GM10248 (cell line): Measurements from ENCODE around the gene CENPX.

ENCODE experiments used
- CTCF ChIA-PET: fragments of 300-600 bp; sonication (Branson Sonifier 250); formaldehyde crosslinking; extraction: SDS; loops from one replicate; lab custom pipeline; 2021; ENCODE audit warnings: antibody characterized with exemption; lab: Yijun Ruan, JAX
- POLR2A ChIA-PET: fragments of 350-650 bp; sonication (Branson Sonifier 250); formaldehyde crosslinking; extraction: SDS; loops from one replicate; lab custom pipeline; 2020; ENCODE audit warnings: antibody characterized with exemption; lab: Yijun Ruan, JAX
- DNase-seq: peaks from one replicate; pipeline ENCODE4 v3.0.0; 2012; ENCODE audit errors: extremely low spot score
- TF ChIP-seq, protein P1 (sequence below): IDR thresholded peaks from 2 replicates; pipeline ENCODE4 v1.5.1; 2012; ENCODE audit warnings: mild to moderate bottlenecking, low read depth; ENCODE audit errors: extremely low read depth, missing control alignments, control extremely low read depth

CENPX gene

DNA sequence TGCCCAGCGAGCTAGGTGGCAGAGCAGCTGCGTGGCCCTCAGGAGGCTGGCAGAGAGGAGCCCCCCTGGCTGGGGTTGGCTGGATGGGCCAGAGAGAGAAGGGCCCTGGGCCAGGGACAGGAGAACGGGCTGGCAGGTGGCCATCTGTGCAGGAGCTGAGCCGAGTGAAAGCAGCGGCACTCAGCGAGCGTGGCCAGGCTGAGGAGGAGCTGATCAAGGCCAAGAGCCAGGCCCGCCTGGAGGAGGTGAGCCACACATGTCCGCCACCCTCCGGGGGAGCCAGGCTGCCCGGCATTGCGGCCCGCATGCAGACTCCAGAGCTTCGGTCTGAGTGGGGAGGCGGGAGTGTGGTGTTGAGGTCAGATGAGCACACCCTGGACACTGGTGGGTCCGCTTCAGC, 6.7 kb upstream of the CENPX start:
- TF ChIP-seq, protein P1, sequence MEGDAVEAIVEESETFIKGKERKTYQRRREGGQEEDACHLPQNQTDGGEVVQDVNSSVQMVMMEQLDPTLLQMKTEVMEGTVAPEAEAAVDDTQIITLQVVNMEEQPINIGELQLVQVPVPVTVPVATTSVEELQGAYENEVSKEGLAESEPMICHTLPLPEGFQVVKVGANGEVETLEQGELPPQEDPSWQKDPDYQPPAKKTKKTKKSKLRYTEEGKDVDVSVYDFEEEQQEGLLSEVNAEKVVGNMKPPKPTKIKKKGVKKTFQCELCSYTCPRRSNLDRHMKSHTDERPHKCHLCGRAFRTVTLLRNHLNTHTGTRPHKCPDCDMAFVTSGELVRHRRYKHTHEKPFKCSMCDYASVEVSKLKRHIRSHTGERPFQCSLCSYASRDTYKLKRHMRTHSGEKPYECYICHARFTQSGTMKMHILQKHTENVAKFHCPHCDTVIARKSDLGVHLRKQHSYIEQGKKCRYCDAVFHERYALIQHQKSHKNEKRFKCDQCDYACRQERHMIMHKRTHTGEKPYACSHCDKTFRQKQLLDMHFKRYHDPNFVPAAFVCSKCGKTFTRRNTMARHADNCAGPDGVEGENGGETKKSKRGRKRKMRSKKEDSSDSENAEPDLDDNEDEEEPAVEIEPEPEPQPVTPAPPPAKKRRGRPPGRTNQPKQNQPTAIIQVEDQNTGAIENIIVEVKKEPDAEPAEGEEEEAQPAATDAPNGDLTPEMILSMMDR = no peak
- DNase-seq = no peak
- CTCF ChIA-PET = interaction anchor here (0.6 to 9.3 kb wide), 27 partner anchors 9 to 524 kb away, joined by 3 to 87 read pairs (median 5); partner anchors contain the start of genes DCXR, GPS1, OGFOD3 and SIRT7
- POLR2A ChIA-PET = no interaction called here

DNA sequence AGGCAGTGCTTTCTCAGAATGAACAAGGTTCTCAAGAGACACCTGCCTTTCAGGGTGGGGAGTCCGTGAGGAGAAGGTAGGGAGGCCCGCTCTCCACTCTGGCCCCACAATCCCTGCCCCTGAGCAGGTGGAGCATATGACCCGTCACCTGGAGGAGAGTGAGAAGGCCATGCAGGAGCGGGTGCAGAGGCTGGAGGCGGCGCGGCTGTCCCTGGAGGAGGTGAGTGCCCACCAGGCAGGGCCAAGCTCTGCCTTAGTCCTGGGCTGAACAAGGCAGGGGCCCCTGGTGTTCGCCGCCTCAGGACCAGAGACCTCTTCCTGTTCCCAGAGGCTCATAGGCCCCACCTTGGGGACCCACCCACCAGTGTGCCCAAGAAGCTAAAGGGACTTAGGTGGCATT, 6.3 kb upstream of the CENPX start:
- DNase-seq = no peak
- ChIA-PET CTCF (interaction anchor here (0.6 to 9.3 kb wide), 13 partner anchors 9 to 525 kb away, joined by 3 to 87 read pairs (median 5); partner anchors contain the start of gene DCXR), POLR2A (no interaction called here)
- TF ChIP-seq, protein P1 = no peak

DNA sequence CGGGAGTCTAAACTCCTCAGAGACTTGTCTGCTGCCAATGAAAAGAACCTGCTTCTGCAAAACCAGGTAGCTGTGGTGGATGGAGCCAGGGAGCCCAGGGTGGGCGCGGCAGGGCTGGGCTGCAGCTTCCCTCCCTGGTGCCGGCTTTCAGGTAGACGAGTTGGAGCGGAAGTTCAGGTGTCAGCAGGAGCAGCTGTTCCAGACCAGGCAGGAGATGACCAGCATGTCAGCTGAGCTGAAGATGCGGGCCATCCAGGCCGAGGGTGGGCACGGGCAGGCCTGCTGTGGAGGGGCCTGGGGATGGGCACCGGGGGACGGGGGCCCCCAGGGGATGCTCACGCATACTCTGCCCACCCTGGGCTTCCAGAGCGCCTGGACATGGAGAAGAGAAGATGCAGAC, 5.6 kb upstream of the CENPX start:
- TF ChIP-seq, protein P1 = no peak
- CTCF ChIA-PET = interaction anchor here (1.1 to 9.3 kb wide), 7 partner anchors 8 to 126 kb away, joined by 3 to 87 read pairs (median 5); partner anchors contain the start of gene DCXR
- no peak for DNase-seq
- POLR2A ChIA-PET = no interaction called here

DNA sequence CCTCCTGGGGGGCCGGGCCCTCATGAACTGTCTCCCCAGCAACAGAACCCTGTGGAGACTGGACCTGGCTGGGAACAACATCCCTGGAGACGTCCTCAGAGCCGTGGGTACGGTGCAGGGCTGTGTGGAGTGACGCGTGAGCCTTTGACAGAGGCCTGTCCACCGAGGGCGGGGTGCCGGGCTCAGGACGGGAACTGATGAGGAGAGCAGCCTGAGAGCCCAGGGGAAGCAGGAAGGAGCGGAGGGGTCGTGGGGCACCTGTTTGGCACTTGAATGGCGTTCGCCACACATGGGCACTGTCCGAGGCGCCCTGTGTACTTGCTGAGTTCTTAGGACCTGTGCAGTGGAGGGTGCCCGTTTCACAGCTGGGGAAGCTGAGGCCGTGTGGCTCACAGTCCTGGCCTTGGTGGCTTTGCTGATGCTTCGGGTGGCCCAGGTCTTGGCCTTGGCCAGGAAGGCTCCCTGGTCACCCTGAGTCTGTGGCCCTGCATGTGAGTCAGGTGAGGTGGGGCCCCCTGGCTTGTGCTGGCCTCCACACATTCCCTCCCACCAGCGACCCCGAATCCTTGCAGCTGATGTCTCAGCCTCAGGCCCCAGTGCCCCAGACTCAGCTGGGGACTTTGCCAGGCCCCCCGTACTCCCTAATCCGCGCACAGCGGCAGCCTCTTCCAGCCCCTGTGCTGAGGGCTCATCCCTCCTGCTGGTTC, 2.9 kb upstream of the CENPX start:
- ChIA-PET CTCF (interaction anchor here (1.3 to 9.3 kb wide), 3 partner anchors 14 to 129 kb away, joined by 3 to 67 read pairs (median 4); partner anchors contain the start of gene DCXR), POLR2A (interaction anchor here (0.5 kb wide), 1 partner anchor 143 kb away, joined by 3 read pairs; no protein-coding TSS in a partner anchor)
- DNase-seq = no peak
- TF ChIP-seq, protein P1 = no peak

DNA sequence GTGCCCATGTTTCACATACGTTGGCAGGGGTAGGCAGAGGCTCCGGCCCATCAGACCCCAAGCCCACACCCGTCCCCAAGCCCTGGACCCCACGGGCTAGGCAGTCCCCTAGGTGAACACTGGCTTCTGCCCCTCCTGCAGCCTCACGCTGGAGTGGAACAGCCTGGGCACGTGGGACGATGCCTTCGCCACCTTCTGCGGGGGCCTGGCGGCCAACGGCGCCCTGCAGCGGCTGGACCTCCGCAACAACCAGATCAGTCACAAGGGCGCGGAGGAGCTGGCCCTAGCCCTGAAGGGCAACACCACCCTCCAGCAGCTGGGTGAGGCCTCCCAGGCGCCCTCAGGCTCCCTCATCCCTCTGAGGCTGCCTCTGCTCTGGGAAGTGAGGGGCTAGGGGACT, 2.2 kb upstream of the CENPX start:
- ChIA-PET CTCF (interaction anchor here (2.7 to 9.3 kb wide), 2 partner anchors 15 to 130 kb away, joined by 7 to 67 read pairs; partner anchors contain the start of gene DCXR), POLR2A (no interaction called here)
- TF ChIP-seq, protein P1 = no peak
- DNase-seq = no peak

DNA sequence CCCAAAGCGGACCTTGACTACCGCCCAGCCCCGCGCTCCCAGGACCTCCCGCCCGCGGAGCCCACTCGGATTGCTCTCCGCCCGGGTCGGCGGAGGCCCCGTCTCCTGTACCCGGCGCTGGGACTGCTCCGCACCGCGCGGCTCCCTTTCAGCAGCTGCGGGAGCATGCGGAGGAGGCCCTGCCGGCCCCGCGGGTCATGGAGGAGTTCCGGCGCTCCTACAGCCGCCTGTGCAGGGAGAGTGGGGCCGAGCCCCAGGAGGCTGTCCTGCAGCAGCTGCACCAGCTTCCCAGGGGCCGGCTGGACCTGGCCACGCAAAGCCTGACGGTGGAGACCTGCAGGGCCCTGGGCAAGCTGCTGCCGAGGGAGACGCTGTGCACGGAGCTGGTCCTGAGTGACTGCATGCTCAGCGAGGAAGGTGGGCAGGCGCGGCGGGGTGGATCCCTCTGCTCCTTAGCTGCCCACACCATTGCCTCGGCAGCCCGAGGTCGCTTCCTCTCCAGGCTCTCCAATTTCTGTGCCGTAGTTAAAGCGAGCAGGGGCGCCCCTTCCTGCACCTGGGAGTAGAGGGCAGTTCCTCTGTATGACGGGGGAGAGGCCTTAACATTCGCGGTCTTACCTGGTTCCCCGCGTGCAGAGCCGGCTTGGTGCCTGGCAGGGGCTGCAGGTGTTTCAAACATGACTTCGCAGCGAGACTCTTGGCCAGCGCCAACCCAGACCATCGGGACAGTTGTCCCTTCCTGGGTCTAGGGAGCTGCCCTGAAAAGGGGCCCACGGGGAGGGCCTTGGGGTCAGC, 966 bp upstream of the CENPX start:
- CTCF ChIA-PET = interaction anchor here (1.1 to 10.6 kb wide), 6 partner anchors 9 to 131 kb away, joined by 3 to 106 read pairs (median 6); partner anchors contain the start of genes DCXR and NOTUM
- POLR2A ChIA-PET = interaction anchor here (0.5 to 1.8 kb wide), 3 partner anchors 14 to 289 kb away, joined by 3 to 14 read pairs (median 3); partner anchors contain the start of gene DCXR
- DNase-seq = no peak
- TF ChIP-seq, protein P1 = no peak
